ENCODE data around the gene KCNIP3.

- no peak for TF ChIP-seq CTCF (IDR thresholded peaks at IDR 0.05)
- no peak for TF ChIP-seq EZH2 (IDR thresholded peaks at IDR 0.05; ENCODE audit: borderline replicate concordance, insufficient read depth, low read depth, low read length, poor library complexity, severe bottlenecking)
Observed at GRCh38 chr2:95315801-95316411, 18.8 kb downstream of the KCNIP3 start.

All from B cell (primary cell).